ENCODE measurements around the gene SKAP2. TPM values are rescaled to one million over a fixed set of nuclear protein-coding genes. Genes with fewer than 3 reads are reported as not detected.

SKAP2 gene
- total RNA-seq, 4 donors from 2014 or later: 36.0 to 53.8 (median 45.8) TPM

GRCh38 chr7:26857506-26858240, 6.7 kb downstream of the SKAP2 start:
- DNase-seq (ENCODE audit: low spot score): no peak
- ATAC-seq (ENCODE audit: low FRiP score): peak; percentile 81
- no peak for TF ChIP-seq CTCF (IDR thresholded peaks at IDR 0.05)

- DNase-seq (ENCODE audit: low spot score): no peak
- TF ChIP-seq CTCF (IDR thresholded peaks at IDR 0.05): no peak
- ATAC-seq (ENCODE audit: low FRiP score): no peak
Observed at GRCh38 chr7:26857170-26857505, 7.3 kb downstream of the SKAP2 start.

- DNase-seq (ENCODE audit: low spot score) (no peak), ATAC-seq (ENCODE audit: low FRiP score) (no peak)
- no peak for TF ChIP-seq CTCF (IDR thresholded peaks at IDR 0.05)
Observed at GRCh38 chr7:26856176-26856985, 8.0 kb downstream of the SKAP2 start.

- DNase-seq (ENCODE audit: low spot score): no peak
- ATAC-seq (ENCODE audit: low FRiP score): no peak
- TF ChIP-seq CTCF (IDR thresholded peaks at IDR 0.05): no peak
Observed at GRCh38 chr7:26854876-26855855, 9.2 kb downstream of the SKAP2 start.

GRCh38 chr7:26853788-26854393, 10.5 kb downstream of the SKAP2 start:
- TF ChIP-seq CTCF (IDR thresholded peaks at IDR 0.05): no peak
- no peak for ATAC-seq (ENCODE audit: low FRiP score)

GRCh38 chr7:26850193-26850651, 14.2 kb downstream of the SKAP2 start:
- no peak for TF ChIP-seq CTCF (IDR thresholded peaks at IDR 0.05)

More at GRCh38 chr7:26853788-26854393, 10.5 kb downstream of the SKAP2 start:
- no peak for DNase-seq (ENCODE audit: low spot score)

More at GRCh38 chr7:26850193-26850651, 14.2 kb downstream of the SKAP2 start:
- ATAC-seq (ENCODE audit: low FRiP score) (peak; percentile 55), DNase-seq (ENCODE audit: low spot score) (no peak)
